Measurements from ENCODE around the gene DDX51.
"Not testable (repeated sequence)": the region's sequence is repeated elsewhere in the genome, so short reads cannot be mapped to it uniquely, and the experiment has no call there.

The DDX51 gene

GRCh38 chr12:132151766-132152410 lies 7.8 kb upstream of the DDX51 start:
- no peak for DNase-seq (ENCODE audit: low read depth)
- no peak overlapping the region for H3K4me3 ChIP-seq (replicated peaks; ENCODE audit: low read depth, low read length)
- TF ChIP-seq CTCF (IDR thresholded peaks at IDR 0.05; ENCODE audit: low read length, missing control alignments), result no peak

GRCh38 chr12:132151145-132151765 lies 7.1 kb upstream of the DDX51 start:
- no peak overlapping the region for H3K4me3 ChIP-seq (replicated peaks; ENCODE audit: low read depth, low read length)
- DNase-seq (ENCODE audit: low read depth), result no peak
- no peak for TF ChIP-seq CTCF (IDR thresholded peaks at IDR 0.05; ENCODE audit: low read length, missing control alignments)

- TF ChIP-seq CTCF (IDR thresholded peaks at IDR 0.05; ENCODE audit: low read length, missing control alignments), result no peak
- DNase-seq (ENCODE audit: low read depth), result no peak
- no peak overlapping the region for H3K4me3 ChIP-seq (replicated peaks; ENCODE audit: low read depth, low read length)
Observed at GRCh38 chr12:132150780-132151144, 6.6 kb upstream of the DDX51 start.

- not testable (repeated sequence) for H3K4me3 ChIP-seq (replicated peaks; ENCODE audit: low read depth, low read length); DNase-seq (ENCODE audit: low read depth)
Observed at GRCh38 chr12:132149526-132149925, 5.4 kb upstream of the DDX51 start.

- TF ChIP-seq CTCF (IDR thresholded peaks at IDR 0.05; ENCODE audit: low read length, missing control alignments), result no peak
- no peak overlapping the region for H3K4me3 ChIP-seq (replicated peaks; ENCODE audit: low read depth, low read length)
- no peak for DNase-seq (ENCODE audit: low read depth)
Observed at GRCh38 chr12:132148368-132149045, 4.4 kb upstream of the DDX51 start.

GRCh38 chr12:132147423-132148367 lies 3.6 kb upstream of the DDX51 start:
- no peak for DNase-seq (ENCODE audit: low read depth)
- H3K4me3 ChIP-seq (replicated peaks; ENCODE audit: low read depth, low read length), result no peak overlapping the region
- no peak for TF ChIP-seq CTCF (IDR thresholded peaks at IDR 0.05; ENCODE audit: low read length, missing control alignments)
